IMR-90 (cell line): Measurements from ENCODE around the gene PDZRN3. TPM values are rescaled to one million over a fixed set of nuclear protein-coding genes. Genes with fewer than 3 reads are reported as not detected.

ENCODE experiments used
- ATAC-seq: fragments of 200-7000 bp; cut with Tn5 transposase; 2 replicates; pipeline ENCODE4 v1.9.1; 2020; ENCODE audit warnings: low read depth, mild to moderate bottlenecking, moderate library complexity
- BruUV-seq: library from RNA; stranded (reverse); fragments of 400-500 nt; replicated peaks from 2 replicates; lab custom pipeline; 2021; lab: Mats Ljungman, UMichigan
- CTCF ChIA-PET: fragments of 300-600 bp; formaldehyde crosslinking; extraction: SDS; loops from one replicate; lab custom pipeline; 2021; ENCODE audit warnings: antibody characterized with exemption; lab: Yijun Ruan, JAX
- POLR2A ChIA-PET: fragments of 300-600 bp; sonication (Branson Sonifier 250); formaldehyde crosslinking; loops from one replicate; lab custom pipeline; 2022; ENCODE audit warnings: antibody characterized with exemption; ENCODE audit not compliant: unreplicated experiment; lab: Charles Lee
- DNase-seq: peaks from one replicate; pipeline ENCODE4 v3.0.0; 2013
- H2AFZ ChIP-seq: replicated peaks from 2 replicates; pipeline ENCODE3; 2013; ENCODE audit warnings: low read length, mild to moderate bottlenecking; ENCODE audit not compliant: poor library complexity
- H2AK5ac ChIP-seq: 2 replicates; pipeline ENCODE4 v1.6.1; 2013; ENCODE audit warnings: low read depth, low read length, inconsistent platforms
- H2AK9ac ChIP-seq: replicated peaks from 2 replicates; pipeline ENCODE3; 2013; ENCODE audit warnings: mild to moderate bottlenecking, low read depth, low read length, moderate library complexity; ENCODE audit not compliant: poor library complexity
- H2BK120ac ChIP-seq: 2 replicates; pipeline ENCODE4 v1.6.1; 2013; ENCODE audit warnings: low read depth, low read length, inconsistent platforms
- H2BK15ac ChIP-seq: 3 replicates; pipeline ENCODE4 v1.6.1; 2013; ENCODE audit warnings: low read depth, low read length, inconsistent platforms
- H2BK20ac ChIP-seq: 2 replicates; pipeline ENCODE4 v1.6.1; 2013; ENCODE audit warnings: low read depth, mild to moderate bottlenecking, inconsistent platforms, low read length, moderate library complexity
- H2BK5ac ChIP-seq: 2 replicates; pipeline ENCODE4 v1.6.1; 2013; ENCODE audit warnings: mild to moderate bottlenecking, low read depth, low read length, inconsistent platforms; ENCODE audit not compliant: poor library complexity, severe bottlenecking
- H3K14ac ChIP-seq: replicated peaks from 2 replicates; pipeline ENCODE4 v1.6.1; 2013; ENCODE audit warnings: low read depth, low read length, inconsistent platforms
- H3K18ac ChIP-seq: 2 replicates; pipeline ENCODE4 v1.6.1; 2013; ENCODE audit warnings: low read depth, low read length, control low read depth
- H3K23ac ChIP-seq: 2 replicates; pipeline ENCODE4 v1.6.1; 2013; ENCODE audit warnings: low read depth, low read length, inconsistent platforms
- H3K27ac ChIP-seq: 2 replicates; pipeline ENCODE4 v1.5.1; 2013; ENCODE audit warnings: mild to moderate bottlenecking, control low read depth, low read length; ENCODE audit not compliant: insufficient read depth
- H3K27me3 ChIP-seq: 2 replicates; pipeline ENCODE4 v1.6.1; 2013; ENCODE audit warnings: low read length; ENCODE audit not compliant: control insufficient read depth, insufficient read depth
- H3K36me3 ChIP-seq: 2 replicates; pipeline ENCODE4 v1.6.1; 2013; ENCODE audit warnings: low read length, mixed read lengths; ENCODE audit not compliant: control insufficient read depth, insufficient read depth
- H3K4ac ChIP-seq: 2 replicates; pipeline ENCODE4 v1.6.1; 2013; ENCODE audit warnings: low read depth, low read length, inconsistent platforms
- H3K4me1 ChIP-seq: 2 replicates; pipeline ENCODE4 v1.6.1; 2013; ENCODE audit warnings: low read length, mixed read lengths; ENCODE audit not compliant: control insufficient read depth, insufficient read depth
- H3K4me2 ChIP-seq: 2 replicates; pipeline ENCODE4 v1.6.1; 2013; ENCODE audit warnings: low read depth, mild to moderate bottlenecking, control low read depth, low read length, moderate library complexity
- H3K4me3 ChIP-seq: 2 replicates; pipeline ENCODE4 v1.5.1; 2013; ENCODE audit warnings: low read depth, mild to moderate bottlenecking, control low read depth, low read length, moderate library complexity; ENCODE audit not compliant: insufficient read depth
- H3K56ac ChIP-seq: 2 replicates; pipeline ENCODE4 v1.6.1; 2013; ENCODE audit warnings: low read length, inconsistent platforms; ENCODE audit not compliant: insufficient read depth; ENCODE audit errors: extremely low read depth
- H3K79me1 ChIP-seq, 2 experiments: 2 replicates each; pipeline ENCODE4 v1.6.1; 2013; ENCODE audit warnings: low read length in 2 of 2, inconsistent platforms in 1 of 2, low read depth in 1 of 2
- H3K9ac ChIP-seq: 2 replicates; pipeline ENCODE4 v1.6.1; 2013; ENCODE audit warnings: low read depth, low read length, control low read depth
- H3K9me1 ChIP-seq: 2 replicates; pipeline ENCODE4 v1.6.1; 2013; ENCODE audit warnings: low read length, inconsistent platforms; ENCODE audit not compliant: insufficient read depth
- H3K9me3 ChIP-seq: 2 replicates; pipeline ENCODE4 v1.6.1; 2013; ENCODE audit warnings: low read length; ENCODE audit not compliant: control insufficient read depth, insufficient read depth
- H4K20me1 ChIP-seq: 2 replicates; pipeline ENCODE4 v1.6.1; 2013; ENCODE audit warnings: low read length, inconsistent platforms; ENCODE audit not compliant: insufficient read depth
- H4K5ac ChIP-seq: 2 replicates; pipeline ENCODE4 v1.6.1; 2013; ENCODE audit warnings: mild to moderate bottlenecking, low read depth, low read length, control low read depth
- H4K8ac ChIP-seq, 2 experiments: 2 replicates each; pipeline ENCODE4 v1.6.1; 2013; ENCODE audit warnings: low read depth in 2 of 2, low read length in 2 of 2, control low read depth in 1 of 2, inconsistent platforms in 1 of 2
- H4K91ac ChIP-seq: 2 replicates; pipeline ENCODE4 v1.6.1; 2013; ENCODE audit warnings: low read depth, low read length, inconsistent platforms; ENCODE audit not compliant: insufficient read depth
- BHLHE40 ChIP-seq: fragments of 150-350 bp; IDR thresholded peaks from 2 replicates; pipeline ENCODE4 v1.6.1; 2016; ENCODE audit warnings: mild to moderate bottlenecking, low read depth, low read length
- CEBPB ChIP-seq: IDR thresholded peaks from 2 replicates; pipeline ENCODE4 v1.6.1; 2012; ENCODE audit warnings: low read depth, low read length, improper control_type of control experiment
- CTCF ChIP-seq: conservative IDR thresholded peaks from 2 replicates; pipeline ENCODE4 v1.5.1; 2012; ENCODE audit warnings: mild to moderate bottlenecking, low read depth, low read length, improper control_type of control experiment
- ELK1 ChIP-seq: fragments of 150-350 bp; IDR thresholded peaks from 2 replicates; pipeline ENCODE4 v1.6.1; 2016; ENCODE audit warnings: low read depth, mild to moderate bottlenecking, low read length, moderate library complexity, borderline replicate concordance
- NFE2L2 ChIP-seq: fragments of 150-350 bp; IDR thresholded peaks from 2 replicates; pipeline ENCODE4 v1.6.1; 2016; ENCODE audit warnings: low read depth, mild to moderate bottlenecking, low read length
- POLR2A ChIP-seq: IDR thresholded peaks from 2 replicates; pipeline ENCODE4 v1.6.1; 2012; ENCODE audit warnings: mild to moderate bottlenecking, low read depth, low read length
- SMC3 ChIP-seq: fragments of 150-350 bp; IDR thresholded peaks from 2 replicates; pipeline ENCODE4 v1.6.1; 2016; ENCODE audit warnings: low read depth, mild to moderate bottlenecking, antibody characterized with exemption, low read length, moderate library complexity
- USF2 ChIP-seq: fragments of 150-350 bp; IDR thresholded peaks from 2 replicates; pipeline ENCODE4 v1.6.1; 2017; ENCODE audit warnings: mild to moderate bottlenecking, antibody characterized with exemption, low read length, low read depth
- WGBS, 2 experiments: methylation state at CpG; one replicate each; pipeline versions ENCODE4 v1.1.5 to v1.1.7; 2013; ENCODE audit warnings: missing lambda C conversion rate in 2 of 2; ENCODE audit not compliant: insufficient read length in 1 of 2; ENCODE audit errors: extremely low coverage in 2 of 2; 5-methylcytosine and 5-hydroxymethylcytosine counted together
- dilution Hi-C: fragments of 300-500 bp; cut with HindIII; formaldehyde crosslinking; loops from one replicate; pipeline ENCODE4 v1.14.3; 2018; ENCODE audit warnings: low sequenced_read_pairs; ENCODE audit not compliant: unreplicated experiment
- in situ Hi-C: fragments of 300-500 bp; cut with MboI; formaldehyde crosslinking; loops from 3 replicates; pipeline ENCODE4 v1.14.3; 2019; ENCODE audit warnings: low sequenced_read_pairs, inconsistent platforms, mixed read lengths
- intact Hi-C: fragments of 100-400 bp; cut with micrococcal nuclease; formaldehyde crosslinking; loops from 2 replicates; pipeline ENCODE4 v1.10.0; 2022
- polyA plus RNA-seq, 3 experiments: library from polyadenylated mRNA; depleted of rRNA; stranded (reverse); fragments of >200 nt; gene quantifications; 2 replicates each; pipeline ENCODE4 v1.2.3, GENCODE V29; 2012; ENCODE audit warnings: low replicate concordance in 1 of 3
- total RNA-seq: library from RNA; depleted of rRNA; stranded (reverse); fragments of >200 nt; gene quantifications from 2 replicates; pipeline ENCODE4 v1.2.3, GENCODE V29; 2012

PDZRN3 gene
- total and polyA plus RNA-seq, 2 of the 4 experiments (the other 2 are of a cell fraction) = 9.4 to 17.0 TPM

DNA sequence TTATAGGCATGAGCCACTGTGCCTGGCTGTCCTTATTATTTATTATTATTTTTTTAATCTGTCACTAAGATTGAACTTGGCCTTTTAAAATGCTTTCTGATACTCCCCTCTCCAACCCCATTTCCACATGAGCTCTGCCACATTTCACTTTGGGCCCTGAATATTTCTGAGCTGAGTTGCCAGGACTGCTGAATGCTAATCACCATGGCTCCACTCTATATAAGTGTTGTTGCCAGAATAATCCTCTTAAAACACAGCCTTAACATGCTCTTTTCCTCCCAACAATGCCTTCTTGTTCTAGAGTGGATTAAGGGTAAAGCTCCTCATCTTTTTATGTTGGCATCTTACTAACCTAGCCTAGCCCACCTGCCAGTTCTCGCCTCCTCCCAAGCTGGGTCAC, 124.4 kb downstream of the PDZRN3 start:
- Histone ChIP-seq H3K27ac (no peak overlapping the region), H3K23ac (no peak overlapping the region), H4K91ac (no peak overlapping the region), H3K56ac (no peak overlapping the region), H2BK20ac (no peak overlapping the region), H3K9me1 (peaks cover 5% of the 10 kb centered on the region; the same call in 1 of the 2 replicates), H3K36me3 (no peaks in the 10 kb centered on the region), H2AFZ (no peak overlapping the region), H3K14ac (no peak overlapping the region), H2BK120ac (no peak overlapping the region), H2BK5ac (no peak overlapping the region), H4K5ac (peak overlapping the region; percentile 41; the same call in 1 of the 2 replicates), H3K18ac (peak overlapping the region; percentile 79), H4K8ac (no peak overlapping the region), H3K27me3 (no peaks in the 10 kb centered on the region), H3K79me1 (peaks cover 4 to 23% of the 10 kb centered on the region in 2 experiments; a peak in 3 of 4 replicates), H3K9me3 (no peaks in the 10 kb centered on the region), H2AK5ac (no peak overlapping the region), H2AK9ac (no peak overlapping the region), H2BK15ac (no peak overlapping the region), H3K9ac (no peak overlapping the region), H3K4me2 (no peak overlapping the region), H3K4me3 (no peak overlapping the region), H3K4ac (no peak overlapping the region), H4K20me1 (peaks cover 3% of the 10 kb centered on the region; the same call in 1 of the 2 replicates), H3K4me1 (peaks cover 10% of the 10 kb centered on the region; the same call in 1 of the 2 replicates)
- ChIA-PET CTCF (interaction anchor here (0.6 to 1.0 kb wide), 5 partner anchors 14 to 347 kb away, joined by 3 to 7 read pairs (median 3); no protein-coding TSS in a partner anchor), POLR2A (no interaction called here)
- DNase-seq (peak; percentile 34), ATAC-seq (no peak)
- intact Hi-C loops (no loop called here), in situ Hi-C loops (loop anchor here (5.0 to 25.0 kb wide), 3 partner anchors 112 to 398 kb away; partner anchors contain the start of gene PDZRN3), dilution Hi-C loops (loop anchor here (25.0 kb wide), 1 partner anchor 112 kb away; the partner anchor contains the start of gene PDZRN3)
- no peak for TF ChIP-seq ELK1
- TF ChIP-seq CEBPB = no peak
- TF ChIP-seq BHLHE40 = no peak
- no peak for TF ChIP-seq SMC3
- TF ChIP-seq NFE2L2 = no peak
- no peak for TF ChIP-seq CTCF
- TF ChIP-seq POLR2A = no peak
- TF ChIP-seq USF2 = no peak
- WGBS, 2 experiments = 100% methylated on average over 1 of the region's 1 CpG; no CpG with 5 or more reads in 1 of the 2 experiments
- no TSS peak for BruUV-seq
